Stimulated activated CD4-positive, alpha-beta T cell treated with anti-CD3 and anti-CD28 coated beads, Interleukin-4, amount 100 ng/mL, for 4 hours (primary cell): ENCODE data around the gene ARF1.

Experiments used
- DNase-seq, 2 experiments: peaks; one replicate each; pipeline ENCODE4 v3.0.0-alpha.2; 2020

Gene ARF1

DNA sequence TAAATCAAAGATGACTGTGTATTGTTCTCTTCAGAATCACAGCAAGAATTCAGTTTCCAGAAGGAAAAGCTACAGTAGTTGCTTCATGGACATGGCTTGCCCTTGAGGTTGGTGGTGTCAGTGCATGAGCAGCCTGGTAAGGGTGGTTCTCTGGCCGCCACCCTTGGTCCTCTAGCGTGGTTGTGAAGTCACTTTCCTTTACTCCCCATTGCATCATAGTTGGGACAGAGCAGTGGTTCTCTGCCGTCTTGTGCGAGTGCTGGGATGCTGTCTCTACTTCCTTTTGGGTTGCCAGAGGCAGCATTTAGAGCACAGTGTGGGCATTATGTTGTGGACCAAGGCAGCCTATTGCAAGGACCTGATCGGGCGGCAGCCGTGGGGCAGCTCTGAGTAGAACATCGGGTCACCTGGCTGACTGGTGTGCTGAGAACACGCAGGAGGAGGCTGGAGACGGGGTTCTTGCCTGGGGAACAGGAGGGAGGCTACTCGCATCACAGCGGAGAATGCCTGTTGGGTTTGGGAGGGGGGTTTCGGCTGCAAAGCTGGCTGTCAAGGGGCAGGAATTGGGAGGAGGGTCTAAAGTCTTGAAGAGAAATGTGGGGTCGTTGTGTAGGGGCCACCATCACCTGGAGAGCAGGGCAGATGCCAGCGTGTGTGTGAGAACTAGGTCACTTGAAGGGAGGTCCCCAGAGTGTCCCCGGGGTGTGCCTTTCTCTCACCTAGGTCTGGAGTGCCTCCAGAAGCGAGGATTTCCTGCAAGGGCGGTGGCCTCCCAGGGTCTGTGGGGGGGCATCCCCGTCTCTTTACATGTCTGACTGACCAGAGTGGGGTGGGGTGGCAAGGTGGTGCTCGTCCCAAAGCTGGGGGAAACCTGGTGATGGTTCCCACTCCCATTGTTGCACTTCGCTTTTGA lies 6.3 kb downstream of the ARF1 start:
- no peak for DNase-seq

DNA sequence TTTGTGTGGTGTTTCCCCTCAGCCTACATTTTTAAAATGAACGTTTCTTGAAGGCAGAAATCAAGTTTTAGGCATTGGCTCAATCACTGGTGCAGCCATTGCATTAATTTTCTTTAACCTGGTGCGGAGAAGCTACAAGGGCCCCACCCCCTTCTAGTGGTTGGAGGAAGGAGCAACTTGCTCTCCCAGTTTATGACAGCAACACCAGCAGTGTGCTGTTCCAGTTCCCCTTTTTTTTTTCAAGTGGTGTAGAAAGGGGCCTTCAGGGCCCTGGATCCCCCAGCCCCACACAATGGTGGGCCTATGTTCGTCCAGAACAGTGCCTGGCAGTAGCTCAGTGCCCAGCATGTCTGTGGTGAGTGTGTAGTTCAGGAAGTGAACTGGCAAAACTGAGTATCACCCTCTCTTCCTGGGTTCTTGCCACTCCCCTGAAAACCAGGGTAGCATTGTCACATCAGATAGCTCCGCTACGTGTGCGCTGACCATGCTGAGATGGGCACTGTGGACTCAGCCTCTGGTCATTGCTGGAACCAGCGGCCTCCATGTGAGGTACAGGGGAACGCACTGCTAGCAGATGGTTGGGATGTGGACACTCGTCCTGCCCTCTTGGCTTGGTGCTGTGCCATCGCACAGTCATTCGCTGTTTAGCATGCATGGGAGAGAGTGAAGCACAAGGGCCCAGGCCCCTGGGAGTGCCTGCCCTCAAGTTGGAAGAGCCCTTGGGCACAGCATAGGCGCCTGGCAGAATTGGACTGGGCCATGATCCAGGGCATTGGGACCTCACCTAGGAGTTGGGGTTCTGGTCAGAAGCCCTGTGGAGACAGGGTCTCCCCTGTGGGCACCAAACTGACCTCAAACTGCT lies 7.2 kb downstream of the ARF1 start:
- no peak for DNase-seq

GRCh38 chr1:228090613-228091081 lies 8.1 kb downstream of the ARF1 start:
- no peak for DNase-seq

DNA sequence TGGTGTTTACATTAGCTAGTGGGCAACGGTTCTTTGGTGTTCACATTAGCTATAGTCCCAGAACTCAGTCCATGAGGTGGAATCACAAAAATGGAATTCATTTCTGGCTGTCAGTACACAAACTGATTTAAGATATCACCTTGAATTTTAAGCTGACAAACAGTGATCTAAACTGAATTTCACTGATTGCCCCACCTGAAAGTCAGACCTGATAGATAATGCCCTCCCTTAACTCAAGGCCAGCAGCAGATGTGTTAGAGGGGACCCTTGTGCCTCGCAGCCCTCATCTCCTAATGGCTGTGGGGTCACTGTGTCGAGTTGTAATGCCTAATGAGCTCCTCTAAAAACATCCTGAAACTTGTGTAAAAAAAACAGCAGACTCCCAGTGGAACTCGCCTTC lies 8.6 kb downstream of the ARF1 start:
- DNase-seq: no peak

DNA sequence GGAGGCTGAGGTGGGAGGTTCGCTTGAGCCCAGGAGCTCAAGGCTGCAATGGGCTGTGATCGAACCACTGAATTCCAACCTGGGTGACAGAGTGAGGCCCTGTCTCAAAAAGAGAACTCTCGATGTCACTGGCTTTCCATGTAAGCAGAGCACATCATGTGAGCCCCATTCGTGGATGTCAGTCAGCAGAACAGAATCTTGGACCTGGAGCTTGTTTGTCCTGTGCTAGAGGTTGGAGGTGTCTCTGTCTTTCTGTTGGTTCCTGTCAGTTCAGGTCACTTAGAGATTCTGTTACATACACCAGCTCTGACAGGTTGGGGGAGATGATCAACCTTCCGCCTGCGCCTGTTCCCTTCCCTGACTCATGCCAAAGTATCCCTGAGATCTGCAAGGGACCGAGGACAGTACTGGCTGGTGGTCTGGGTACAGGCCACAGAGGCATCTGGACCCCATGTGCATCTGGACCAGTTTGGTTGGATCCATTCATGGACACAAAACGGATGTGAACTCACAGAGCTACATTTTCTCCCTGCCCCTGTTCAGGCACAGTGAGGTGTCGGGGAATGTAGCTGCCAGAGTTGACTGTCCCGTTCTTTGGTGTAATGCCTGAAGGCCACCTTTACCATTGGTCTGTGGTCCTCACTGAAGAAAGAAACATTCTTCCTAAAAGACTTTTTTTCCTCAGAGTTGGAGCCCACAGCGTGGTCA lies 10.0 kb downstream of the ARF1 start:
- DNase-seq: no peak

GRCh38 chr1:228093050-228093906 lies 10.8 kb downstream of the ARF1 start:
- DNase-seq: no peak

DNA sequence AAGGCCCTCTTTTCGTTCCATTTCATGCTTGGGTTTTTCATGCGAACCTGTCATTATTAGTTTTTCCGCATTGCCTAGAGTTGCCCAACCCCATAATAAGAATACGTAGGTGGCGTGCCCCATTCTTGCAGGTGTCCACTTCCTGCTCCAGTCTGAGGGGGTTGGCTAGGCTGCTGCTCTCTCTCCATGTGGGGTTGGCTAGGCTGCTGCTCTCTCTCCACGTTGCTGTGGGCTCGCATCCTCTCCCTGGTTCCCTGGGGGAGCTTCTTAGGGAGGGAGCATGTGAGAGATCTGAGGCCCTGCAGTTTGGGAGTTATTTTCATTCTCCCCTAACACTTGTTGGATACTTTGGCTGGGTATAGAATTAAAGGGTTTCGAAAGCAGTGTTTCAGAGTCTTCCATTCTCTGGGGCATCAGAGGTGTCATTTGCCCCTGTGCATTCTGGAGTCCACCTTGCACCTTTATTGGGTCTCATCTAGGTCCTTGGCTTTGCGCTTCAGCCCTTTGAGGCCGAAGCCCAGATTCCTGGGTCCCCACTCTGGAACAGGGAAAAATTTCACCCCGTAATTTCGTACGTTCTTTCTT lies 12.0 kb downstream of the ARF1 start:
- DNase-seq: no peak

- no peak for DNase-seq
Observed at GRCh38 chr1:228095161-228095560, 12.7 kb downstream of the ARF1 start.

DNA sequence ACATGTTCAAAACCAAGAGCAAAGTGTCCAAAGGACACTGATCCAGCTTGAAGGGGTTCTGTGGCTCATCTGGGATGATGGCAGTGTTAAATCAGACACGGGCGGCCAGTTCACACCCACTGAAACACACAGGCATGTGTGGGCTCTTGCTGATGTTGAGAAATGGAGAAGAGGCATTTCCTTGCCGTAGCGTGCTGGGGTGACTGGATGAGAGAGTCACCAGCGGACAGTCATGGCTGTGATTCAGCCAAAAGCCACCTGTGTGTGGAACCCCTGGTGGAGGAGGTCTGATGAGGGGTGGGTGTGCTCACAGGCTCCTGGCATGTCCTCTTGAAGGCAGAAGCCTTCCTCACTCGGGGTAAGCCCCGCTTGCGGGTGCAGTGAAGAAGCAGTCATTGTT lies 13.4 kb downstream of the ARF1 start:
- no peak for DNase-seq

DNA sequence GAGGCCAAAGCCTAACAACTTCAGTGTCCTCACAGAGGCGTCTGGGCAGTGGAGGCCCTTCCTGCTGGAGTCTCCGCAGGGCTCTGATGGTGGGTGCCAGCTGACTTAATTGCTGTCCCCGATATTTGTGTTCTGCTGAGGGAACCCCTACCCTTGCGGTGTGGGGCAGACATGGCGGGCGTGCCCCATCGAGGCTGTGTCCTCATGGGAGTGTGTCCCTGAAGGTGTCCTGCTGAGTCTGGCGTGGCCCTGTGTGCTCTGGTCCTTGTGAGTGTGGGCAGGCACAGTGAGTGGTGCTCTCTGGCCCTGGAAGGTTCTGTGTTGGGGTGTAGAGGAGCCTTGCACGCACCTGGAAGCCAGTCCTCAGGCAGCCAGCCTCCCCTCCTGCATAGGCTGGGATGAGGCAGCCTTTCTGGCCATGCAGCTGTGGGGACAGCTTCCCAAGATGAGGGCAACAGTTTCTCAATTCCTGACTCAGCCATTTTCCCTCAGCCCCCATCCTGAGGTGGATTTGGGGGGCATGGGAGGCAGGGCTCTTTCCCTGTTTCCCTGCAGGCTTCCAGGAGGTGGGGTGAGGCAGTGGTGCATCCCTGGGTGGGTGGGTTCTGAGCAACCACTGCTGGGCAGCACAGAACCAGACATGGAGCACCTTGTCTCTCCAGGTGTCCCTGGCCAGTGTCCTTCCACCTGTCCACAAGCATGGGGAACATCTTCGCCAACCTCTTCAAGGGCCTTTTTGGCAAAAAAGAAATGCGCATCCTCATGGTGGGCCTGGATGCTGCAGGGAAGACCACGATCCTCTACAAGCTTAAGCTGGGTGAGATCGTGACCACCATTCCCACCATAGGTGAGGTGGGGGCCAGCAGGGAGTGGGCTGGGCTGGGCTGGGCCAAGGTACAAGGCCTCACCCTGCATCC lies 14.2 kb downstream of the ARF1 start:
- DNase-seq: no peak

DNA sequence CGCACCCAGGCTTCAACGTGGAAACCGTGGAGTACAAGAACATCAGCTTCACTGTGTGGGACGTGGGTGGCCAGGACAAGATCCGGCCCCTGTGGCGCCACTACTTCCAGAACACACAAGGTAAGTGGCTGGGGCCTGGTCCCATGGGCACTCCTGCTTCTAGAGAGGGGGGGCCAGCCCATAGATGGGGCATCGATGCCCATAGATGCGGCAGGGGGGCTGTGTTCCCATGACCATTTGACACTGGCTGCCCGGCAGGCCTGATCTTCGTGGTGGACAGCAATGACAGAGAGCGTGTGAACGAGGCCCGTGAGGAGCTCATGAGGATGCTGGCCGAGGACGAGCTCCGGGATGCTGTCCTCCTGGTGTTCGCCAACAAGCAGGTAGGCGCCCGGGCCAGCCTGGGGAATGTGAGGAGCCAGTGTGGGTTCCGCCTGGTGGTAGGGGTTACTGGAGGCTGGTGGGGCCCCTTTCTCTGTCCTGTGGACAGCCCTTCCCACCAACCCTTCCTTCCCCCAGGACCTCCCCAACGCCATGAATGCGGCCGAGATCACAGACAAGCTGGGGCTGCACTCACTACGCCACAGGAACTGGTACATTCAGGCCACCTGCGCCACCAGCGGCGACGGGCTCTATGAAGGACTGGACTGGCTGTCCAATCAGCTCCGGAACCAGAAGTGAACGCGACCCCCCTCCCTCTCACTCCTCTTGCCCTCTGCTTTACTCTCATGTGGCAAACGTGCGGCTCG lies 15.0 kb downstream of the ARF1 start:
- DNase-seq: no peak

DNA sequence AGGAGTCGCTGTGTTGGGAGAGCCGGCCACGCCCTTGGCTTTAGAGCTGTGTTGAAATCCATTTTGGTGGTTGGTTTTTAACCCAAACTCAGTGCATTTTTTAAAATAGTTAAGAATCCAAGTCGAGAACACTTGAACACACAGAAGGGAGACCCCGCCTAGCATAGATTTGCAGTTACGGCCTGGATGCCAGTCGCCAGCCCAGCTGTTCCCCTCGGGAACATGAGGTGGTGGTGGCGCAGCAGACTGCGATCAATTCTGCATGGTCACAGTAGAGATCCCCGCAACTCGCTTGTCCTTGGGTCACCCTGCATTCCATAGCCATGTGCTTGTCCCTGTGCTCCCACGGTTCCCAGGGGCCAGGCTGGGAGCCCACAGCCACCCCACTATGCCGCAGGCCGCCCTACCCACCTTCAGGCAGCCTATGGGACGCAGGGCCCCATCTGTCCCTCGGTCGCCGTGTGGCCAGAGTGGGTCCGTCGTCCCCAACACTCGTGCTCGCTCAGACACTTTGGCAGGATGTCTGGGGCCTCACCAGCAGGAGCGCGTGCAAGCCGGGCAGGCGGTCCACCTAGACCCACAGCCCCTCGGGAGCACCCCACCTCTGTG lies 15.9 kb downstream of the ARF1 start:
- no peak for DNase-seq

DNA sequence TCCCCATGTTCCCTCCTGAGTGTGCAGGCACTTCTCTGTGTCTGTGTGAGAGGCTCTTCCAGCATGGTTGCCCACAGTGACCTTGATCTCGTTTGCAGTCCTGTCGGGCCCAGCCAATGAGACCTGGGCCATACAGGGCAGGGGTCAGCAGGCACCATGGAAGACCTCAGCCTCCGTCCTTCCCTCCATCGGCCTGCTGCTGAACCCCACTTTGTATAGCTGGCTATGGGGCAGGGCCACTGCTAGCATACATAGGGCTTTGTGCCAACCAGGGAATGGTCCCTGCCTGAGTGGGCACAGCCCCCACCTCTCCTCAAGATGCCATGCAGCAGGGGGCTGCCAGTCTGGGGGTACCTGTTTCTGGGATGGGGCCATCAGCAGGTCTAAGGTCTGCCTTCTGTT lies 16.8 kb downstream of the ARF1 start:
- DNase-seq: no peak

DNA sequence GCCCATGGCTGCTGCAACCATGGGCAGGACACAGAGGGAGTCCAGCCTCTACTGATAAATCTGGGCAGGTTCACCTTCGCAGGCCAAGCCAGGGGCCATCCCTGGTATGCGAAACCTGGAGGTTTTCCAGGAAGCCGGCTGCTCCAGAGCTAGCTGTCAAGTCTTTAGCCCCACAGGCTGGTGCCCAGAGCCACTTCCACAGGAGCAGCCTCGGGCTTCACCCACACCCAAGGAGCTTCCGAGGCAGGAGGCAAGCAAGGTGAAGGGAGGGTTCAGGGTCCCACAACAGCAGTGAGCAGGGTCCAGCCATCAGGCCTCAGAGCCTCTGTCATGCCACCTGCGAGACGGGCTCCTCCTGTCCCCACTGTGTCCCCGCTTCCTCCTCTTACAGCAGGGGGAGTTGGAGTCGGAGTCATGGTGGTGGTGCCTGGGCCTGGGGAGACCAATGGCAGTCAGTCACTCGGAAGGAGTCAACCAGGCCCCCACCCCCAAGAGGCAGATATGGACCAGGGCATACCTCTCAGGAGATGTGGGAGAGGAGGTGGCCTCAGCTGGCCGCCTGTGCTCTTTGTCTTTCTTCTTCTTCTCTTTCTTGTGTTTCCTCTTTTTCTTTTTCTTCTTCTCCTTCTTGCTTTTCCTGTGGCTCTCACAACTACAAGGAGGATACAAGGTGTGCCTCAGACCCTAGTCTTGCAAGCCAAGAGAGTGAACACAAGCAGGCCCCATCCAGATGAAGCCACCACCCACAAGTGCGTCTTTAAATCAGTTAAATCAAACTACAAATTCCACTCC lies 18.5 kb downstream of the ARF1 start:
- no peak for DNase-seq

GRCh38 chr1:228101614-228101993 lies 19.1 kb downstream of the ARF1 start:
- no peak for DNase-seq

DNA sequence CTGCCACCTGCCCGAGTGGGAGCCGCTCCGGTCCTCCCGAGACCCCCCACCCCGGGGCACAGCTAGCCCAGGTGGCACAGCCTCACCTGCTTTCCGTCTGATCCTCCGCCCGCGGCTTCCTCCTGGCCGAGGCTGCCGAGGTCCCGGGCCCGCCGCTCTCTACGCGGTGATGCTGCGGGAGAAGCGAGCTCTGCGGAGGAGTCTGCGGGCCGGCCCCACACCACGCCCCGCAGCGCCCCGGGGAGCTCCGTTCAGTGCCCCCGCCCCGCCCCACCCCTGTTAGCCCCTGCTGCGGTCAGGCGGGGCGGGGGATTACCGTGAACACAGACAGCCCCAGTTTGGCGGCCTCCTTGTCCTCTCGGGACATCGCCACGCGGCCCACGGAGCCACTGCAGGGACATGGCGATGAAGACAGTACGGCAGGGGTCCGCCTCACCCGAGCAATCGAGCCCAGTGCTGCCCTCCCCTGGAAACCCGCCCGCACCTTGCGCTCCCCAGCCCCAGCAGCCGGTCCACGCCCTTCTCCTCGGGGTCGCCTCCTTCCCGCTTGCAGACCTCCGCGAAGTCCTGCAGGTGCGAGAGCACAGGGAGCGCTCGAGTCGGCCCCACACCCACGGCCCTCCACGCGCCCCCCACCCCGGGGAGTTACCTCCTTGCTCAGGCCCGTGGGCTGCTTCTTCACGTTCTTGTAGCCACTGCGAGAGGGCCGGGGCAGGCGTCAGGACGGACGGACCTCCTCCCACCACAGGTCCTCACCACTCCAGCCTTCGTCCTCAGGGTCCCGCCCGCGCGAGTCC lies 19.7 kb downstream of the ARF1 start:
- DNase-seq: peak; percentile 49 to 54

DNA sequence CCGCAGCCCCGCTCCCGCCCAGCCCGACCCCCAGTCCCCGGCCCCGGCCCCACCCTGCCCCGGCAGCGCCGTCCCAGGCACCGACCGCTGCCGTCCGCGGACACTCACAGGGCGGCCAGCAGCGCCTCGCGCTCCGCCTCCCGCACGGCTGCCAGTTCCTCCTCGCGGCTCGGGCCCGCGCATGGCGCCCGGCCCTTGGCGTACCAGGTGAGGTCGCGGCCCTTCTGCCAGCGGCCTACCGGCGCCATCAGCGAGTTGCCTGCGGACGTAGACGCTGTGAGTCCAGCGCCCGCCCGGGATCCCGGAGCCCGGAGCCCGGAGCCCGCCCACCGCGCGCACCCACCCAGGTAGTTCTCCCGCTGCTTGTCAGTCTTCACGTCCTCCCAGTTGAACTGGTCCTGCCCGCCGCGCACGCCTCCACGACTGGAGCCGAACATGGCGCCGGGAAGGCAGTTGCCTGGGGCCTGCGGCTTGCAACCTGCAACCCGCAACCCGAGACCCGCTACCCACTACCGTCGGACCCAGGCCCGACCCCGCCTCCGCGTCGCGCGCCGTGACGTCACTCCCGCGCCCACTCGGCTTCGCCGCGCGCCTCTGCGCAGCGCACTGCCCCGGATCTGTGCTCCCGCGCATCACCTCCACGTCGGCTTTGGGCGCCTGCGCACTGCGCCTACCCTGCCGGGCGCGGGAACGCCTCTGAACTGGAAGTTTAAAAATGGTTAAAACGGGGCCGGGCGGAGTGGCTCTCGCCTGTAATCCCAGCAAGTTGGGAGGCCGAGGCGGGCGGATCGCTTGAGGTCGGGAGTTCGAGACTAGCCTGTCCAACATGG lies 20.5 kb downstream of the ARF1 start, which contains the start of gene C1orf35:
C1orf35 (minus strand) TSS at position 535 of the 830 bp plus-strand sequence; CDS start at position 437, 98 bp downstream.
- DNase-seq: peak; percentile 91 to 95
